ENCODE measurements around the gene TSPEAR. TPM values are rescaled to one million over a fixed set of nuclear protein-coding genes. Genes with fewer than 3 reads are reported as not detected.

Gene TSPEAR
- total RNA-seq, 4 donors from 2014 or later = not detected

- no peak overlapping the region for H3K27ac ChIP-seq
- in situ Hi-C loops (cut with MboI; ENCODE audit: low sequenced_read_pairs in 4 of 4) = no loop called here
- no peak for ATAC-seq
- no peak for DNase-seq
- peaks cover 6 to 7% of the 10 kb centered on the region in 2 donors for H3K4me1 ChIP-seq
- TF ChIP-seq CTCF (IDR thresholded peaks at IDR 0.05 in 4 of 5, conservative IDR thresholded peaks at IDR 0.05 in 1 of 5) (no peak), POLR2A (IDR thresholded peaks at IDR 0.05) (no peak)
- H3K9me3 ChIP-seq = no peaks in the 10 kb centered on the region
- intact Hi-C loops (cut with DNase I; ENCODE audit: low total_unique reads) = no loop called here
- H3K36me3 ChIP-seq = no peaks in the 10 kb centered on the region
- H3K4me3 ChIP-seq = no peak overlapping the region
- H3K27me3 ChIP-seq = peaks cover 73 to 92% (median 88%) of the 10 kb centered on the region in 3 donors
Measured at GRCh38 chr21:44710294-44710665, 1.1 kb downstream of the TSPEAR start.

GRCh38 chr21:44709426-44710293 lies 1.7 kb downstream of the TSPEAR start:
- Histone ChIP-seq H3K36me3 (no peaks in the 10 kb centered on the region), H3K4me1 (peaks cover 6 to 7% of the 10 kb centered on the region in 2 donors), H3K4me3 (no peak overlapping the region), H3K27me3 (peaks cover 73 to 88% (median 87%) of the 10 kb centered on the region in 3 donors), H3K27ac (no peak overlapping the region), H3K9me3 (no peaks in the 10 kb centered on the region)
- in situ Hi-C loops (cut with MboI; ENCODE audit: low sequenced_read_pairs in 4 of 4) (no loop called here), intact Hi-C loops (cut with DNase I; ENCODE audit: low total_unique reads) (no loop called here)
- TF ChIP-seq CTCF (IDR thresholded peaks at IDR 0.05 in 4 of 5, conservative IDR thresholded peaks at IDR 0.05 in 1 of 5) (no peak), POLR2A (IDR thresholded peaks at IDR 0.05) (no peak)
- no peak for DNase-seq
- no peak for ATAC-seq

- no peaks in the 10 kb centered on the region for H3K9me3 ChIP-seq
- no peak overlapping the region for H3K4me3 ChIP-seq
- TF ChIP-seq POLR2A (IDR thresholded peaks at IDR 0.05) = no peak
- TF ChIP-seq CTCF (IDR thresholded peaks at IDR 0.05 in 4 of 5, conservative IDR thresholded peaks at IDR 0.05 in 1 of 5) = no peak
- H3K27ac ChIP-seq = no peak overlapping the region
- peaks cover 69 to 90% (median 88%) of the 10 kb centered on the region in 3 donors for H3K27me3 ChIP-seq
- DNase-seq (no peak), ATAC-seq (no peak)
- H3K4me1 ChIP-seq = peaks cover 6 to 7% of the 10 kb centered on the region in 2 donors
- no peaks in the 10 kb centered on the region for H3K36me3 ChIP-seq
- in situ Hi-C loops (cut with MboI; ENCODE audit: low sequenced_read_pairs in 4 of 4) = no loop called here
- intact Hi-C loops (cut with DNase I; ENCODE audit: low total_unique reads) = no loop called here
Measured at GRCh38 chr21:44708866-44709425, 2.4 kb downstream of the TSPEAR start.

GRCh38 chr21:44708213-44708865 lies 3.0 kb downstream of the TSPEAR start:
- H3K4me1 ChIP-seq = peaks cover 6 to 7% of the 10 kb centered on the region in 2 donors
- no peak for TF ChIP-seq CTCF (IDR thresholded peaks at IDR 0.05 in 4 of 5, conservative IDR thresholded peaks at IDR 0.05 in 1 of 5)
- no peak for TF ChIP-seq POLR2A (IDR thresholded peaks at IDR 0.05)
- no peak overlapping the region for H3K4me3 ChIP-seq
- in situ Hi-C loops (cut with MboI; ENCODE audit: low sequenced_read_pairs in 4 of 4) = no loop called here
- no peaks in the 10 kb centered on the region for H3K36me3 ChIP-seq
- H3K9me3 ChIP-seq = no peaks in the 10 kb centered on the region
- DNase-seq = no peak
- H3K27ac ChIP-seq = no peak overlapping the region
- intact Hi-C loops (cut with DNase I; ENCODE audit: low total_unique reads) = no loop called here
- peaks cover 70 to 90% (median 88%) of the 10 kb centered on the region in 3 donors for H3K27me3 ChIP-seq
- ATAC-seq = no peak

Measured in gastrocnemius medialis (tissue), 4 donors.